Measurements from ENCODE around the gene CDKN2A. TPM values are rescaled to one million over a fixed set of nuclear protein-coding genes. Genes with fewer than 3 reads are reported as not detected.

CDKN2A gene
- total RNA-seq, 1 experiment from 2014 or later: 273 TPM

- intact Hi-C loops (cut with micrococcal nuclease): loop anchor here (1.0 to 5.0 kb wide), 5 partner anchors 34 to 230 kb away; no protein-coding TSS in a partner anchor
- Histone ChIP-seq H3K9me2 (replicated peaks; ENCODE audit: low read length) (no peaks in the 10 kb centered on the region), H3K79me2 (ENCODE audit: low read length) (peaks cover 56% of the 10 kb centered on the region), H3K9ac (ENCODE audit: low read length) (peak overlapping the region; percentile 96), H3K9me3 (ENCODE audit: low read length) (no peaks in the 10 kb centered on the region), H3K36me3 (ENCODE audit: low read depth, low read length) (peaks cover 5% of the 10 kb centered on the region; the same call in 1 of the 2 replicates), H2AFZ (ENCODE audit: low read length) (0 out of 2 replicates have a peak overlapping the region, but pooled peaks have one; percentile 13), H3K27ac (ENCODE audit: low read length) (peak overlapping the region; percentile 90), H4K20me1 (ENCODE audit: low read length) (peaks cover 8% of the 10 kb centered on the region), H3K4me2 (ENCODE audit: low read length) (peak overlapping the region; percentile 91), H3K27me3 (ENCODE audit: low read length) (no peaks in the 10 kb centered on the region), H3K4me3 (ENCODE audit: low read length) (peak overlapping the region; percentile 87), H3F3A (ENCODE audit: low read length, unreplicated experiment) (no peaks in the 10 kb centered on the region), H3K4me1 (ENCODE audit: insufficient read depth, low read length) (peaks cover 9% of the 10 kb centered on the region)
- TF ChIP-seq CTCF (conservative IDR thresholded peaks at IDR 0.05; ENCODE audit: low read depth, low read length): no peak
- TF ChIP-seq EZH2 (IDR thresholded peaks at IDR 0.05; ENCODE audit: low read length, unreplicated experiment): no peak
- no peak for TF ChIP-seq EZH2phosphoT487 (IDR thresholded peaks at IDR 0.05; ENCODE audit: borderline replicate concordance, low read length)
- DNase-seq (no peak), ATAC-seq (no peak)
- ChIA-PET POLR2A (ENCODE audit: unreplicated experiment) (interaction anchor here (0.6 to 1.3 kb wide), 2 partner anchors 125 to 231 kb away, joined by 3 to 4 read pairs; no protein-coding TSS in a partner anchor), CTCF (interaction anchor here (0.5 to 1.7 kb wide), 4 partner anchors 12 to 236 kb away, joined by 3 to 15 read pairs (median 4); no protein-coding TSS in a partner anchor)
- BruUV-seq (replicated peaks): no TSS peak
Measured at GRCh38 chr9:22008384-22008716, 14.2 kb upstream of the CDKN2A start.

GRCh38 chr9:22005702-22006606 lies 11.8 kb upstream of the CDKN2A start:
- Histone ChIP-seq H3K4me1 (ENCODE audit: insufficient read depth, low read length) (peaks cover 9% of the 10 kb centered on the region), H3K4me2 (ENCODE audit: low read length) (peak overlapping the region; percentile 18; the same call in 1 of the 2 replicates), H3K9me3 (ENCODE audit: low read length) (no peaks in the 10 kb centered on the region), H3K4me3 (ENCODE audit: low read length) (no peak overlapping the region), H3K79me2 (ENCODE audit: low read length) (peaks cover 80% of the 10 kb centered on the region), H3F3A (ENCODE audit: low read length, unreplicated experiment) (no peaks in the 10 kb centered on the region), H3K9me2 (replicated peaks; ENCODE audit: low read length) (no peaks in the 10 kb centered on the region), H3K27ac (ENCODE audit: low read length) (no peak overlapping the region), H3K27me3 (ENCODE audit: low read length) (no peaks in the 10 kb centered on the region), H3K9ac (ENCODE audit: low read length) (no peak overlapping the region), H3K36me3 (ENCODE audit: low read depth, low read length) (peaks cover 5% of the 10 kb centered on the region; the same call in 1 of the 2 replicates), H2AFZ (ENCODE audit: low read length) (no peak overlapping the region), H4K20me1 (ENCODE audit: low read length) (peaks cover 8% of the 10 kb centered on the region)
- POLR2A ChIA-PET (ENCODE audit: unreplicated experiment): no interaction called here
- TF ChIP-seq CTCF (conservative IDR thresholded peaks at IDR 0.05; ENCODE audit: low read depth, low read length) (no peak), EZH2phosphoT487 (IDR thresholded peaks at IDR 0.05; ENCODE audit: borderline replicate concordance, low read length) (no peak), EZH2 (IDR thresholded peaks at IDR 0.05; ENCODE audit: low read length, unreplicated experiment) (no peak)
- DNase-seq (no peak), ATAC-seq (no peak)
- CTCF ChIA-PET: no interaction called here
- no TSS peak for BruUV-seq (replicated peaks)
- intact Hi-C loops (cut with micrococcal nuclease): loop anchor here (5.0 kb wide), 3 partner anchors 36 to 151 kb away; no protein-coding TSS in a partner anchor
